K562 (cell line): ENCODE data around the gene TEDDM1. TPM values are rescaled to one million over a fixed set of nuclear protein-coding genes. Genes with fewer than 3 reads are reported as not detected.

Experiments used
- ZNF592 ChIP-seq: fragments of 450-650 bp; IDR thresholded peaks from 2 replicates; pipeline ENCODE4 v1.6.1; 2017; ENCODE audit warnings: antibody characterized with exemption, mild to moderate bottlenecking
- polyA plus RNA-seq, 8 experiments: library from polyadenylated mRNA; depleted of rRNA in 4 of 8; stranded (reverse) in 5 of 8; unstranded in 3 of 8; fragments of >200 nt; fragmentation: Nextera tagmentation in 2 of 8; fragmentation: Illumina TruSeq in 1 of 8; extraction: Ambion mirVana in 2 of 8; extraction: Trizol in 1 of 8; gene quantifications; 2 replicates each; pipeline versions ENCODE4 v1.2.1 to v1.2.3, GENCODE V29; 2011 to 2014; ENCODE audit warnings: inconsistent platforms in 1 of 8, missing spikeins in 1 of 8
- total RNA-seq, 7 experiments: library from RNA; depleted of rRNA in 6 of 7; stranded (reverse); fragments of >200 nt in 6 of 7; fragmentation: Illumina TruSeq in 2 of 7; extraction: Trizol in 2 of 7; gene quantifications; 2 replicates each; pipeline versions ENCODE4 v1.2.1 to v1.2.3, GENCODE V29; 2011 to 2021; ENCODE audit warnings: low replicate concordance in 1 of 7

The TEDDM1 gene
- total and polyA plus RNA-seq, 9 of the 15 experiments (the other 6 are each of a cell fraction or from before 2014, with no cell fraction given): not detected

GRCh38 chr1:182348961-182349747, 51.3 kb downstream of the TEDDM1 start (continued):
- TF ChIP-seq ZNF592: 0 out of 2 replicates have a peak, but pooled peaks have one; percentile 31
- TF ChIP-seq, all 486 proteins: peak for 3

Other genes starting within 250 kb of the TEDDM1 start
- 1,168 and 1,338 TPM in 2 replicates for gene GLUL, start 8.9 kb downstream of the TEDDM1 start, total RNA-seq (2014; rRNA removed)
- 978 and 1,172 TPM in 2 replicates for gene GLUL, start 8.9 kb downstream of the TEDDM1 start, total RNA-seq (2014; rRNA removed; fragmentation: Illumina TruSeq; extraction: Trizol)
- gene GLUL, start 8.9 kb downstream of the TEDDM1 start, total RNA-seq (2015; rRNA removed; fragmentation: Illumina TruSeq; extraction: Trizol): 1,097 and 1,128 TPM in 2 replicates
- gene GLUL, start 8.9 kb downstream of the TEDDM1 start, total RNA-seq (2021): 1,495 and 1,708 TPM in 2 replicates
- 1,124 and 1,949 TPM in 2 replicates for gene GLUL, start 8.9 kb downstream of the TEDDM1 start, polyA plus RNA-seq (2011; rRNA removed)
- gene GLUL, start 8.9 kb downstream of the TEDDM1 start, polyA plus RNA-seq (2014; fragmentation: Illumina TruSeq; extraction: Trizol): 1,620 and 1,897 TPM in 2 replicates
- 1,000 to 10,000 TPM; 3,526 to 4,222 TPM for gene GLUL, start 8.9 kb downstream of the TEDDM1 start, polyA plus RNA-seq (2014; fragmentation: Nextera tagmentation; extraction: Ambion mirVana)
- 1,054 and 1,088 TPM in 2 replicates for gene GLUL, start 8.9 kb downstream of the TEDDM1 start, polyA plus RNA-seq (2014; rRNA removed)
- gene RGSL1, start 49.5 kb upstream of the TEDDM1 start, total RNA-seq (2014; rRNA removed): not detected in 2 replicates
- gene RGSL1, start 49.5 kb upstream of the TEDDM1 start, total RNA-seq (2014; rRNA removed; fragmentation: Illumina TruSeq; extraction: Trizol): not detected in 2 replicates
- gene RGSL1, start 49.5 kb upstream of the TEDDM1 start, total RNA-seq (2015; rRNA removed; fragmentation: Illumina TruSeq; extraction: Trizol): not detected in 2 replicates
- gene RGSL1, start 49.5 kb upstream of the TEDDM1 start, total RNA-seq (2021): not detected in 2 replicates
- gene RGSL1, start 49.5 kb upstream of the TEDDM1 start, polyA plus RNA-seq (2011; rRNA removed): not detected in 2 replicates
- not detected in 2 replicates for gene RGSL1, start 49.5 kb upstream of the TEDDM1 start, polyA plus RNA-seq (2014; fragmentation: Illumina TruSeq; extraction: Trizol)
- gene RGSL1, start 49.5 kb upstream of the TEDDM1 start, polyA plus RNA-seq (2014; fragmentation: Nextera tagmentation; extraction: Ambion mirVana): not detected
- 0.03 TPM in 1 of 2 replicates, not detected in the other for gene RGSL1, start 49.5 kb upstream of the TEDDM1 start, polyA plus RNA-seq (2014; rRNA removed)
- gene RNASEL, start 188.6 kb upstream of the TEDDM1 start, total RNA-seq (2014; rRNA removed): 5.4 and 6.2 TPM in 2 replicates
- gene RNASEL, start 188.6 kb upstream of the TEDDM1 start, total RNA-seq (2014; rRNA removed; fragmentation: Illumina TruSeq; extraction: Trizol): 8.6 and 8.7 TPM in 2 replicates
- gene RNASEL, start 188.6 kb upstream of the TEDDM1 start, total RNA-seq (2015; rRNA removed; fragmentation: Illumina TruSeq; extraction: Trizol): 8.4 and 9.1 TPM in 2 replicates
- 5.4 and 5.7 TPM in 2 replicates for gene RNASEL, start 188.6 kb upstream of the TEDDM1 start, total RNA-seq (2021)
- gene RNASEL, start 188.6 kb upstream of the TEDDM1 start, polyA plus RNA-seq (2011; rRNA removed): 4.2 and 8.6 TPM in 2 replicates
- gene RNASEL, start 188.6 kb upstream of the TEDDM1 start, polyA plus RNA-seq (2014; fragmentation: Illumina TruSeq; extraction: Trizol): 6.2 and 7.2 TPM in 2 replicates
- gene RNASEL, start 188.6 kb upstream of the TEDDM1 start, polyA plus RNA-seq (2014; fragmentation: Nextera tagmentation; extraction: Ambion mirVana): 10 to 100 TPM in 1 of 2 experiments, 1 to 10 TPM in 1; 4.3 to 11.1 TPM
- gene RNASEL, start 188.6 kb upstream of the TEDDM1 start, polyA plus RNA-seq (2014; rRNA removed): 5.1 and 5.6 TPM in 2 replicates
- 0.37 and 0.50 TPM in 2 replicates for gene RGS16, start 203.7 kb upstream of the TEDDM1 start, total RNA-seq (2014; rRNA removed)
- 0.26 and 0.36 TPM in 2 replicates for gene RGS16, start 203.7 kb upstream of the TEDDM1 start, total RNA-seq (2014; rRNA removed; fragmentation: Illumina TruSeq; extraction: Trizol)
- gene RGS16, start 203.7 kb upstream of the TEDDM1 start, total RNA-seq (2015; rRNA removed; fragmentation: Illumina TruSeq; extraction: Trizol): 0.15 and 0.29 TPM in 2 replicates
- gene RGS16, start 203.7 kb upstream of the TEDDM1 start, total RNA-seq (2021): 0.38 and 0.55 TPM in 2 replicates
- gene RGS16, start 203.7 kb upstream of the TEDDM1 start, polyA plus RNA-seq (2011; rRNA removed): 0.09 and 0.20 TPM in 2 replicates
- 0.52 and 0.62 TPM in 2 replicates for gene RGS16, start 203.7 kb upstream of the TEDDM1 start, polyA plus RNA-seq (2014; fragmentation: Illumina TruSeq; extraction: Trizol)
- gene RGS16, start 203.7 kb upstream of the TEDDM1 start, polyA plus RNA-seq (2014; fragmentation: Nextera tagmentation; extraction: Ambion mirVana): under 1 TPM; 0.07 to 0.21 TPM
- gene RGS16, start 203.7 kb upstream of the TEDDM1 start, polyA plus RNA-seq (2014; rRNA removed): 0.53 and 0.66 TPM in 2 replicates